A549 (cell line): Measurements from ENCODE around the gene PCDHA1.

Experiments
- CHD4 ChIP-seq: fragments of 200-600 bp; sonication (generic); IDR thresholded peaks from 2 replicates; pipeline ENCODE4 v1.6.1; 2016; ENCODE audit warnings: antibody characterized with exemption, mild to moderate bottlenecking, borderline replicate concordance
- CTCF ChIP-seq: fragments of >200 bp; sonication (Bioruptor Twin); formaldehyde crosslinking; IDR thresholded peaks from 3 replicates; pipeline ENCODE4 v1.5.1; 2016
- MAX ChIP-seq: IDR thresholded peaks from 2 replicates; pipeline ENCODE4 v1.6.1; 2012
- POLR2A ChIP-seq: IDR thresholded peaks from 2 replicates; pipeline ENCODE4 v1.6.1; 2012; ENCODE audit warnings: mild to moderate bottlenecking, low read length
- RAD21 ChIP-seq, 2 experiments: fragments of >200 bp in 1 of 2; sonication (Bioruptor Twin) in 1 of 2; formaldehyde crosslinking in 1 of 2; IDR thresholded peaks in 1 of 2; conservative IDR thresholded peaks in 1 of 2; 2 replicates in 1 of 2; 3 replicates in 1 of 2; pipeline ENCODE4 v1.6.1; 2012 to 2018; ENCODE audit warnings: inconsistent platforms in 1 of 2
- RFX5 ChIP-seq: fragments of 450-650 bp; IDR thresholded peaks from 2 replicates; pipeline ENCODE4 v1.7.1; 2014; ENCODE audit warnings: antibody characterized with exemption, mild to moderate bottlenecking, moderate library complexity

- TF ChIP-seq CTCF, result no peak
- TF ChIP-seq RAD21 (conservative IDR thresholded peaks at IDR 0.05 in 1 of 2, IDR thresholded peaks at IDR 0.05 in 1 of 2), result no peak
- no peak for TF ChIP-seq MAX
- TF ChIP-seq CHD4, result no peak
- no peak for TF ChIP-seq RFX5
- no peak for TF ChIP-seq POLR2A
Observed at GRCh38 chr5:141039061-141039460, 253.1 kb downstream of the PCDHA1 start.
